Panc1 (cell line): ENCODE measurements around the gene SLC5A6. TPM values are rescaled to one million over a fixed set of nuclear protein-coding genes. Genes with fewer than 3 reads are reported as not detected.
A peak's percentile ranks its signal among the peaks of the same experiment; 100 is the strongest.

Experiments
- ATAC-seq: fragments of 200-7000 bp; cut with Tn5 transposase; 2 replicates; pipeline ENCODE4 v1.9.1; 2020; ENCODE audit warnings: mild to moderate bottlenecking, moderate library complexity
- BruUV-seq: library from RNA; stranded (reverse); fragments of 400-500 nt; replicated peaks from 2 replicates; lab custom pipeline; 2021; lab: Mats Ljungman, UMichigan
- CTCF ChIA-PET: fragments of 300-600 bp; sonication (Branson Sonifier 250); formaldehyde crosslinking; loops from one replicate; lab custom pipeline; 2022; ENCODE audit warnings: antibody characterized with exemption; lab: Charles Lee
- POLR2A ChIA-PET: fragments of 300-600 bp; sonication (Branson Sonifier 250); formaldehyde crosslinking; loops from one replicate; lab custom pipeline; 2022; ENCODE audit warnings: antibody characterized with exemption; lab: Charles Lee
- DNase-seq: peaks from one replicate; pipeline ENCODE4 v3.0.0-alpha.2; 2010; ENCODE audit warnings: low read depth, low spot score
- H3K27ac ChIP-seq: 2 replicates; pipeline ENCODE4 v1.5.1; 2011; ENCODE audit warnings: mild to moderate bottlenecking, low read length, inconsistent platforms
- H3K27me3 ChIP-seq: fragments of 200-500 bp; sonication (Bioruptor generic); 2 replicates; pipeline ENCODE4 v1.6.0; 2014; ENCODE audit warnings: low read length, inconsistent platforms; ENCODE audit not compliant: control insufficient read depth, insufficient read depth
- H3K36me3 ChIP-seq: fragments of 200-500 bp; sonication (Bioruptor generic); 2 replicates; pipeline ENCODE4 v1.5.1; 2014; ENCODE audit warnings: inconsistent platforms, mild to moderate bottlenecking, low read length, moderate library complexity; ENCODE audit not compliant: control insufficient read depth, insufficient read depth
- H3K4me1 ChIP-seq: 2 replicates; pipeline ENCODE4 v1.5.1; 2011; ENCODE audit warnings: inconsistent platforms, mild to moderate bottlenecking, low read length, moderate library complexity; ENCODE audit not compliant: control insufficient read depth, insufficient read depth
- H3K4me3 ChIP-seq, 2 experiments: 2 replicates each; pipeline ENCODE4 v1.5.1; 2011 to 2012; ENCODE audit warnings: low read depth in 2 of 2, low read length in 2 of 2, mild to moderate bottlenecking in 2 of 2, inconsistent platforms in 1 of 2, moderate library complexity in 1 of 2
- H3K9me3 ChIP-seq: fragments of 200-500 bp; sonication (Bioruptor generic); 2 replicates; pipeline ENCODE4 v1.5.1; 2014; ENCODE audit warnings: low read depth, mild to moderate bottlenecking, inconsistent platforms, low read length, moderate library complexity; ENCODE audit not compliant: control insufficient read depth, insufficient read depth
- POLR2AphosphoS5 ChIP-seq: IDR thresholded peaks from 2 replicates; pipeline ENCODE4 v1.6.1; 2012; ENCODE audit warnings: mild to moderate bottlenecking, low read depth, low read length, moderate library complexity
- REST ChIP-seq, 2 experiments: IDR thresholded peaks; 2 replicates each; pipeline ENCODE4 v1.6.1; 2011 to 2012; ENCODE audit warnings: low read depth in 2 of 2, control low read depth in 1 of 2, low read length in 1 of 2, mild to moderate bottlenecking in 1 of 2, moderate library complexity in 1 of 2; ENCODE audit not compliant: insufficient read depth in 1 of 2
- SIN3A ChIP-seq: IDR thresholded peaks from 2 replicates; pipeline ENCODE4 v1.6.1; 2012; ENCODE audit warnings: low read depth, mild to moderate bottlenecking, low read length, moderate library complexity, borderline replicate concordance; ENCODE audit not compliant: insufficient read depth
- TCF7L2 ChIP-seq: IDR thresholded peaks from 2 replicates; pipeline ENCODE4 v1.6.1; 2011; ENCODE audit warnings: mild to moderate bottlenecking, low read depth, low read length, inconsistent platforms
- in situ Hi-C: cut with HindIII; loops from 2 replicates; pipeline ENCODE4 v1.10.0; 2016; ENCODE audit warnings: low sequenced_read_pairs, low pct_unique_long_range_greater_than_20kb
- intact Hi-C: fragments of 100-400 bp; cut with micrococcal nuclease; formaldehyde crosslinking; loops from one replicate; pipeline ENCODE4 v1.10.0; 2022; ENCODE audit not compliant: unreplicated experiment
- total RNA-seq: library from RNA; stranded (reverse); gene quantifications from one replicate; pipeline ENCODE4 v1.2.1, GENCODE V29; 2021; ENCODE audit not compliant: unreplicated experiment
- TF ChIP-seq, protein P1 (sequence below): fragments of 450-650 bp; IDR thresholded peaks from 2 replicates; pipeline ENCODE4 v1.5.1; 2017; ENCODE audit warnings: mild to moderate bottlenecking

The SLC5A6 gene
- total RNA-seq, 1 experiment from 2014 or later: 74.5 TPM

GRCh38 chr2:27162151-27163121 lies 49.6 kb downstream of the SLC5A6 start:
- no peaks in the 10 kb centered on the region for H3K27me3 ChIP-seq
- ChIA-PET CTCF (interaction anchor here (0.7 kb wide), 1 partner anchor 63 kb away, joined by 3 read pairs; no protein-coding TSS in a partner anchor), POLR2A (interaction anchor here (0.7 kb wide), 1 partner anchor 49 kb away, joined by 3 read pairs; the partner anchor contains the start of genes ATRAID and SLC5A6)
- H3K9me3 ChIP-seq: no peaks in the 10 kb centered on the region
- in situ Hi-C loops (no loop called here), intact Hi-C loops (no loop called here)
- no peaks in the 10 kb centered on the region for H3K36me3 ChIP-seq
- DNase-seq (no peak), ATAC-seq (no peak)
- H3K27ac ChIP-seq: peak overlapping the region; percentile 61
- BruUV-seq: no TSS peak
- TF ChIP-seq, protein P1, sequence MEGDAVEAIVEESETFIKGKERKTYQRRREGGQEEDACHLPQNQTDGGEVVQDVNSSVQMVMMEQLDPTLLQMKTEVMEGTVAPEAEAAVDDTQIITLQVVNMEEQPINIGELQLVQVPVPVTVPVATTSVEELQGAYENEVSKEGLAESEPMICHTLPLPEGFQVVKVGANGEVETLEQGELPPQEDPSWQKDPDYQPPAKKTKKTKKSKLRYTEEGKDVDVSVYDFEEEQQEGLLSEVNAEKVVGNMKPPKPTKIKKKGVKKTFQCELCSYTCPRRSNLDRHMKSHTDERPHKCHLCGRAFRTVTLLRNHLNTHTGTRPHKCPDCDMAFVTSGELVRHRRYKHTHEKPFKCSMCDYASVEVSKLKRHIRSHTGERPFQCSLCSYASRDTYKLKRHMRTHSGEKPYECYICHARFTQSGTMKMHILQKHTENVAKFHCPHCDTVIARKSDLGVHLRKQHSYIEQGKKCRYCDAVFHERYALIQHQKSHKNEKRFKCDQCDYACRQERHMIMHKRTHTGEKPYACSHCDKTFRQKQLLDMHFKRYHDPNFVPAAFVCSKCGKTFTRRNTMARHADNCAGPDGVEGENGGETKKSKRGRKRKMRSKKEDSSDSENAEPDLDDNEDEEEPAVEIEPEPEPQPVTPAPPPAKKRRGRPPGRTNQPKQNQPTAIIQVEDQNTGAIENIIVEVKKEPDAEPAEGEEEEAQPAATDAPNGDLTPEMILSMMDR: no peak
- TF ChIP-seq POLR2AphosphoS5 (no peak), TCF7L2 (no peak), SIN3A (no peak), REST (IDR thresholded peaks at IDR 0.05; ENCODE audit: insufficient read depth in 1 of 2, low read depth in 2 of 2, low read length in 1 of 2) (no peak)
- no peaks in the 10 kb centered on the region for H3K4me1 ChIP-seq
- H3K4me3 ChIP-seq: peak overlapping the region; percentile 21 to 43; a peak in 3 of 4 replicates

- no peaks in the 10 kb centered on the region for H3K27me3 ChIP-seq
- no peak for DNase-seq
- no peak overlapping the region for H3K4me3 ChIP-seq
- BruUV-seq: no TSS peak
- H3K27ac ChIP-seq: no peak overlapping the region
- in situ Hi-C loops: no loop called here
- H3K9me3 ChIP-seq: no peaks in the 10 kb centered on the region
- intact Hi-C loops: no loop called here
- no peak for ATAC-seq
- no peaks in the 10 kb centered on the region for H3K4me1 ChIP-seq
- TF ChIP-seq TCF7L2 (no peak), REST (IDR thresholded peaks at IDR 0.05; ENCODE audit: insufficient read depth in 1 of 2, low read depth in 2 of 2, low read length in 1 of 2) (no peak), POLR2AphosphoS5 (no peak), SIN3A (no peak)
- TF ChIP-seq, protein P1: no peak
- H3K36me3 ChIP-seq: no peaks in the 10 kb centered on the region
- ChIA-PET POLR2A (no interaction called here), CTCF (interaction anchor here (1.1 kb wide), 1 partner anchor 31 kb away, joined by 4 read pairs; no protein-coding TSS in a partner anchor)
Measured at GRCh38 chr2:27160191-27160590, 51.9 kb downstream of the SLC5A6 start.
